Measurements from ENCODE around the gene GPC6.

Gene GPC6

GRCh38 chr13:94256721-94257120 lies 1030.1 kb downstream of the GPC6 start:
- no peak overlapping the region for H2AFZ ChIP-seq (ENCODE audit: insufficient read depth, low read length, poor library complexity)
- no peak overlapping the region for H3K27ac ChIP-seq (ENCODE audit: low read depth, low read length)
- no peak overlapping the region for H4K91ac ChIP-seq (ENCODE audit: low read depth, low read length)
- no peak overlapping the region for H4K8ac ChIP-seq (ENCODE audit: low read depth, low read length)
- no peaks in the 10 kb centered on the region for H3K79me1 ChIP-seq (ENCODE audit: low read length)
- no peak overlapping the region for H3K4ac ChIP-seq (ENCODE audit: low read depth, low read length)
- H2AK5ac ChIP-seq (ENCODE audit: low read length), result no peak overlapping the region
- H3K4me1 ChIP-seq (ENCODE audit: control insufficient read depth in 1 of 2, insufficient read depth in 2 of 2, low read length in 2 of 2), result no peaks in the 10 kb centered on the region
- H3K4me2 ChIP-seq (ENCODE audit: low read length), result no peak overlapping the region
- H3K14ac ChIP-seq (ENCODE audit: low read length), result no peak overlapping the region
- no peak overlapping the region for H3K4me3 ChIP-seq (ENCODE audit: low read depth, low read length)
- H3K36me3 ChIP-seq (ENCODE audit: control insufficient read depth in 1 of 2, insufficient read depth in 2 of 2, low read length in 2 of 2), result no peaks in the 10 kb centered on the region
- H3K79me2 ChIP-seq (ENCODE audit: control insufficient read depth, insufficient read depth, low read length, poor library complexity), result no peaks in the 10 kb centered on the region
- H4K12ac ChIP-seq (ENCODE audit: low read depth, low read length), result no peak overlapping the region
- H3K27me3 ChIP-seq (ENCODE audit: insufficient read depth, low read length), result no peaks in the 10 kb centered on the region
- no peak overlapping the region for H2BK120ac ChIP-seq (ENCODE audit: insufficient read depth, low read length, poor library complexity)
- H3K23ac ChIP-seq (ENCODE audit: low read length), result no peak overlapping the region
- no CpG with 5 or more reads among the region's 1 CpG for WGBS (ENCODE audit: extremely low coverage, insufficient coverage, insufficient read length)
- no peak overlapping the region for H3K18ac ChIP-seq (ENCODE audit: low read length)
- DNase-seq, result no peak
- no peak overlapping the region for H2BK12ac ChIP-seq (ENCODE audit: low read length)
- no peak overlapping the region for H3K9ac ChIP-seq (ENCODE audit: low read length)
- no peaks in the 10 kb centered on the region for H3K9me3 ChIP-seq (ENCODE audit: insufficient read depth, low read depth, low read length)
- H2BK5ac ChIP-seq (ENCODE audit: low read depth, low read length, poor library complexity), result no peak overlapping the region

GRCh38 chr13:94259984-94260383 lies 1033.4 kb downstream of the GPC6 start:
- no peak overlapping the region for H3K9ac ChIP-seq (ENCODE audit: low read length)
- H3K27me3 ChIP-seq (ENCODE audit: insufficient read depth, low read length), result no peaks in the 10 kb centered on the region
- no peak overlapping the region for H4K8ac ChIP-seq (ENCODE audit: low read depth, low read length)
- no peak overlapping the region for H4K12ac ChIP-seq (ENCODE audit: low read depth, low read length)
- no peaks in the 10 kb centered on the region for H3K36me3 ChIP-seq (ENCODE audit: control insufficient read depth in 1 of 2, insufficient read depth in 2 of 2, low read length in 2 of 2)
- no peak overlapping the region for H2AK5ac ChIP-seq (ENCODE audit: low read length)
- no peak overlapping the region for H2BK5ac ChIP-seq (ENCODE audit: low read depth, low read length, poor library complexity)
- H3K79me2 ChIP-seq (ENCODE audit: control insufficient read depth, insufficient read depth, low read length, poor library complexity), result no peaks in the 10 kb centered on the region
- H3K4me2 ChIP-seq (ENCODE audit: low read length), result no peak overlapping the region
- no peaks in the 10 kb centered on the region for H3K79me1 ChIP-seq (ENCODE audit: low read length)
- H3K18ac ChIP-seq (ENCODE audit: low read length), result no peak overlapping the region
- no peak overlapping the region for H2BK120ac ChIP-seq (ENCODE audit: insufficient read depth, low read length, poor library complexity)
- no peak overlapping the region for H3K4me3 ChIP-seq (ENCODE audit: low read depth, low read length)
- H3K4me1 ChIP-seq (ENCODE audit: control insufficient read depth in 1 of 2, insufficient read depth in 2 of 2, low read length in 2 of 2), result no peaks in the 10 kb centered on the region
- H3K14ac ChIP-seq (ENCODE audit: low read length), result no peak overlapping the region
- H2AFZ ChIP-seq (ENCODE audit: insufficient read depth, low read length, poor library complexity), result no peak overlapping the region
- no peaks in the 10 kb centered on the region for H3K9me3 ChIP-seq (ENCODE audit: insufficient read depth, low read depth, low read length)
- no peak overlapping the region for H3K27ac ChIP-seq (ENCODE audit: low read depth, low read length)
- H4K91ac ChIP-seq (ENCODE audit: low read depth, low read length), result no peak overlapping the region
- H3K23ac ChIP-seq (ENCODE audit: low read length), result no peak overlapping the region
- no peak for DNase-seq
- no peak overlapping the region for H2BK12ac ChIP-seq (ENCODE audit: low read length)
- no CpG with 5 or more reads among the region's 1 CpG for WGBS (ENCODE audit: extremely low coverage, insufficient coverage, insufficient read length)
- no peak overlapping the region for H3K4ac ChIP-seq (ENCODE audit: low read depth, low read length)

- Histone ChIP-seq H3K9ac (ENCODE audit: low read length) (no peak overlapping the region), H2AFZ (ENCODE audit: insufficient read depth, low read length, poor library complexity) (no peak overlapping the region), H4K91ac (ENCODE audit: low read depth, low read length) (no peak overlapping the region), H3K23ac (ENCODE audit: low read length) (no peak overlapping the region), H3K4me2 (ENCODE audit: low read length) (no peak overlapping the region), H3K4ac (ENCODE audit: low read depth, low read length) (no peak overlapping the region), H3K9me3 (ENCODE audit: insufficient read depth, low read depth, low read length) (no peaks in the 10 kb centered on the region), H3K14ac (ENCODE audit: low read length) (no peak overlapping the region), H3K27me3 (ENCODE audit: insufficient read depth, low read length) (no peaks in the 10 kb centered on the region), H3K79me2 (ENCODE audit: control insufficient read depth, insufficient read depth, low read length, poor library complexity) (no peaks in the 10 kb centered on the region), H3K79me1 (ENCODE audit: low read length) (no peaks in the 10 kb centered on the region), H4K8ac (ENCODE audit: low read depth, low read length) (no peak overlapping the region), H3K27ac (ENCODE audit: low read depth, low read length) (no peak overlapping the region), H4K12ac (ENCODE audit: low read depth, low read length) (no peak overlapping the region), H2BK5ac (ENCODE audit: low read depth, low read length, poor library complexity) (no peak overlapping the region), H2AK5ac (ENCODE audit: low read length) (no peak overlapping the region), H3K18ac (ENCODE audit: low read length) (no peak overlapping the region), H3K4me3 (ENCODE audit: low read depth, low read length) (no peak overlapping the region), H3K4me1 (ENCODE audit: control insufficient read depth in 1 of 2, insufficient read depth in 2 of 2, low read length in 2 of 2) (no peaks in the 10 kb centered on the region), H3K36me3 (ENCODE audit: control insufficient read depth in 1 of 2, insufficient read depth in 2 of 2, low read length in 2 of 2) (no peaks in the 10 kb centered on the region), H2BK120ac (ENCODE audit: insufficient read depth, low read length, poor library complexity) (no peak overlapping the region), H2BK12ac (ENCODE audit: low read length) (no peak overlapping the region)
- no CpG with 5 or more reads among the region's 3 CpGs for WGBS (ENCODE audit: extremely low coverage, insufficient coverage, insufficient read length)
- DNase-seq, result no peak
Observed at GRCh38 chr13:94261163-94261562, 1034.6 kb downstream of the GPC6 start.

- no peak overlapping the region for H4K12ac ChIP-seq (ENCODE audit: low read depth, low read length)
- H2BK12ac ChIP-seq (ENCODE audit: low read length), result no peak overlapping the region
- no peak overlapping the region for H2BK5ac ChIP-seq (ENCODE audit: low read depth, low read length, poor library complexity)
- WGBS (ENCODE audit: extremely low coverage, insufficient coverage, insufficient read length), result no CpG with 5 or more reads among the region's 3 CpGs
- no peak overlapping the region for H2AK5ac ChIP-seq (ENCODE audit: low read length)
- no peaks in the 10 kb centered on the region for H3K27me3 ChIP-seq (ENCODE audit: insufficient read depth, low read length)
- H2BK120ac ChIP-seq (ENCODE audit: insufficient read depth, low read length, poor library complexity), result no peak overlapping the region
- H3K27ac ChIP-seq (ENCODE audit: low read depth, low read length), result no peak overlapping the region
- H3K9me3 ChIP-seq (ENCODE audit: insufficient read depth, low read depth, low read length), result no peaks in the 10 kb centered on the region
- H3K4ac ChIP-seq (ENCODE audit: low read depth, low read length), result no peak overlapping the region
- no peak overlapping the region for H3K4me3 ChIP-seq (ENCODE audit: low read depth, low read length)
- no peak overlapping the region for H4K8ac ChIP-seq (ENCODE audit: low read depth, low read length)
- H2AFZ ChIP-seq (ENCODE audit: insufficient read depth, low read length, poor library complexity), result no peak overlapping the region
- no peak overlapping the region for H4K91ac ChIP-seq (ENCODE audit: low read depth, low read length)
- H3K36me3 ChIP-seq (ENCODE audit: control insufficient read depth in 1 of 2, insufficient read depth in 2 of 2, low read length in 2 of 2), result no peaks in the 10 kb centered on the region
- no peak overlapping the region for H3K14ac ChIP-seq (ENCODE audit: low read length)
- no peak overlapping the region for H3K23ac ChIP-seq (ENCODE audit: low read length)
- H3K4me1 ChIP-seq (ENCODE audit: control insufficient read depth in 1 of 2, insufficient read depth in 2 of 2, low read length in 2 of 2), result no peaks in the 10 kb centered on the region
- no peaks in the 10 kb centered on the region for H3K79me2 ChIP-seq (ENCODE audit: control insufficient read depth, insufficient read depth, low read length, poor library complexity)
- no peaks in the 10 kb centered on the region for H3K79me1 ChIP-seq (ENCODE audit: low read length)
- H3K4me2 ChIP-seq (ENCODE audit: low read length), result no peak overlapping the region
- H3K9ac ChIP-seq (ENCODE audit: low read length), result no peak overlapping the region
- DNase-seq, result no peak
- no peak overlapping the region for H3K18ac ChIP-seq (ENCODE audit: low read length)
Observed at GRCh38 chr13:94263038-94263437, 1036.4 kb downstream of the GPC6 start.
